Spleen (tissue), 7 donors: ENCODE data around the gene C10orf105.

ENCODE experiments used
- POLR2AphosphoS5 ChIP-seq, 3 donors: sonication (generic); formaldehyde crosslinking; IDR thresholded peaks; one replicate each; pipeline ENCODE4 v1.5.1; 2017; ENCODE audit warnings: antibody characterized with exemption in 3 of 3
- TF ChIP-seq, protein P1 (sequence below), 11 experiments: fragments of 200-600 bp in 7 of 11; fragments of 450-650 bp in 4 of 11; sonication (generic) in 4 of 11; IDR thresholded peaks in 8 of 11; conservative IDR thresholded peaks in 3 of 11; 1 replicate in 7 of 11; 2 replicates in 4 of 11; pipeline versions ENCODE4 v1.4.0 to v1.8.0; 2016 to 2021; ENCODE audit warnings: antibody characterized with exemption in 11 of 11, inconsistent platforms in 4 of 11, mild to moderate bottlenecking in 1 of 11
- donor health status: DM: no; HTN: no; CAD: no; lungs with moderate emphysema.
- donor health status: DM: no; HTN: no; CAD: no.
- donor health status: DM: no; HTN: no; CAD: no.

DNA sequence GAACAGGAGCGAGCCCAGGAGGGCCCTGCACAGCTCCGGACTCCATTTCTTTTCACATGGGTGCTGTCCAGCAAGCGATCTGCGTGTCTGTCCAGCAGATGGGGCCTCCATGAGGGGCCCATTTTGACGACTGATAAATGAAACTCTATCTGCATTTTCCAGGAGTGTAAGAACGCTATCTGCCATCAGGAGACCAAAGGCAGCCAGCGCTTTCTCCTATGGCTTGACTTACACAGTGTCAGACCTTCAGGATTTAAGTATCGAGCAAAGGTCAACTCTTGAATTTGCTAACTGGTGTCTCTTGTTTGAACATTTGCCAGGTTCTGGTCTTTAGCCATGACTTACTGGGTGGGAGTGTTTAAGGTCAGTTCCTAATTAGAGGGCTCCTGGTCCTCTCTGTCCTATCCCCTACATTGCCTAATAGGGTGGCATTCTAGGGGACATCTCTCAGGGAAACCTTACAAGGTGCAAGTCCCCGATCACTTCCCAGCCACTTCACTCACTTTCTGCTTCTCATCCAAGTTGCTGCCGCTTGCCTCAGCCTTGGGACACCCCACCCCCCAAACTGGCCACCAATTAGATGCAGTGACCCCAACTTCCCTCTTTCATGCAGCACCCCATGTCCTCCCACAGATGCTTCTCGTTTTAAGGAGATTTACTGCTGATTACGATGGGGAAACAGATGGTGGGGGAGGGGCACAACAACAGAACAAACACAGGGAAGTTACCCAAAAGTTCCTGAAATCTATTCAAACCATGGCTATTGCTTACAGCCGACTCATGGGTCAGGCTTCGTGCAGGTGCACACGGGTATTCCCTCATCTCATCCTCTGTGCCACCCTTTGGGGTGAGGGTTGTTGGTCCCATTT lies 33.7 kb upstream of the C10orf105 start:
- peak in 2 of 3 donors; percentile 67 to 93 for TF ChIP-seq POLR2AphosphoS5 (IDR thresholded peaks at IDR 0.05)
- TF ChIP-seq, protein P1, sequence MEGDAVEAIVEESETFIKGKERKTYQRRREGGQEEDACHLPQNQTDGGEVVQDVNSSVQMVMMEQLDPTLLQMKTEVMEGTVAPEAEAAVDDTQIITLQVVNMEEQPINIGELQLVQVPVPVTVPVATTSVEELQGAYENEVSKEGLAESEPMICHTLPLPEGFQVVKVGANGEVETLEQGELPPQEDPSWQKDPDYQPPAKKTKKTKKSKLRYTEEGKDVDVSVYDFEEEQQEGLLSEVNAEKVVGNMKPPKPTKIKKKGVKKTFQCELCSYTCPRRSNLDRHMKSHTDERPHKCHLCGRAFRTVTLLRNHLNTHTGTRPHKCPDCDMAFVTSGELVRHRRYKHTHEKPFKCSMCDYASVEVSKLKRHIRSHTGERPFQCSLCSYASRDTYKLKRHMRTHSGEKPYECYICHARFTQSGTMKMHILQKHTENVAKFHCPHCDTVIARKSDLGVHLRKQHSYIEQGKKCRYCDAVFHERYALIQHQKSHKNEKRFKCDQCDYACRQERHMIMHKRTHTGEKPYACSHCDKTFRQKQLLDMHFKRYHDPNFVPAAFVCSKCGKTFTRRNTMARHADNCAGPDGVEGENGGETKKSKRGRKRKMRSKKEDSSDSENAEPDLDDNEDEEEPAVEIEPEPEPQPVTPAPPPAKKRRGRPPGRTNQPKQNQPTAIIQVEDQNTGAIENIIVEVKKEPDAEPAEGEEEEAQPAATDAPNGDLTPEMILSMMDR (IDR thresholded peaks at IDR 0.05 in 8 of 11, conservative IDR thresholded peaks at IDR 0.05 in 3 of 11): peak in 2 of 11 experiments; percentile 14 to 32
